NK-92 (cell line): Measurements from ENCODE around the gene SGIP1.

ENCODE experiments used
- DNase-seq: peaks from one replicate; lab custom pipeline; 2025; ENCODE audit not compliant: unreplicated experiment; lab: John Stamatoyannopoulos, UW

Gene SGIP1

GRCh38 chr1:66533804-66534740 lies at the start of gene SGIP1:
TSS of gene SGIP1 (plus strand) at chr1:66534153. CDS start at chr1:66534359, 206 bp downstream.
- no peak for DNase-seq

GRCh38 chr1:66489151-66489550 lies 44.8 kb upstream of the SGIP1 start:
- DNase-seq = no peak

GRCh38 chr1:66489972-66490601 lies 43.9 kb upstream of the SGIP1 start:
- no peak for DNase-seq

GRCh38 chr1:66490816-66491215 lies 43.1 kb upstream of the SGIP1 start:
- DNase-seq = no peak

GRCh38 chr1:66492424-66492823 lies 41.5 kb upstream of the SGIP1 start:
- DNase-seq = no peak

- DNase-seq = no peak
These were observed 40.2 kb upstream of the SGIP1 start for GRCh38 chr1:66493731-66494130.

GRCh38 chr1:66494482-66494881 lies 39.5 kb upstream of the SGIP1 start:
- no peak for DNase-seq

- no peak for DNase-seq
These were observed 38.5 kb upstream of the SGIP1 start for GRCh38 chr1:66495495-66495894.

GRCh38 chr1:66497910-66498309 lies 36.0 kb upstream of the SGIP1 start:
- no peak for DNase-seq

GRCh38 chr1:66500301-66500700 lies 33.7 kb upstream of the SGIP1 start:
- no peak for DNase-seq

- DNase-seq = no peak
These were observed 31.9 kb upstream of the SGIP1 start for GRCh38 chr1:66502086-66502485.

GRCh38 chr1:66503841-66504470 lies 30.0 kb upstream of the SGIP1 start:
- DNase-seq = no peak

- DNase-seq = no peak
These were observed 28.1 kb upstream of the SGIP1 start for GRCh38 chr1:66505671-66506392.

- DNase-seq = no peak
These were observed 27.6 kb upstream of the SGIP1 start for GRCh38 chr1:66506393-66506687.

GRCh38 chr1:66506991-66507390 lies 27.0 kb upstream of the SGIP1 start:
- no peak for DNase-seq

- DNase-seq = no peak
These were observed 23.5 kb upstream of the SGIP1 start for GRCh38 chr1:66510407-66510806.

GRCh38 chr1:66511118-66511517 lies 22.8 kb upstream of the SGIP1 start:
- DNase-seq = no peak

GRCh38 chr1:66517959-66518358 lies 16.0 kb upstream of the SGIP1 start:
- DNase-seq = no peak

- DNase-seq = no peak
These were observed 15.3 kb upstream of the SGIP1 start for GRCh38 chr1:66518654-66519053.

GRCh38 chr1:66519992-66520391 lies 14.0 kb upstream of the SGIP1 start:
- DNase-seq = no peak

- no peak for DNase-seq
These were observed 13.3 kb upstream of the SGIP1 start for GRCh38 chr1:66520655-66521054.
